Endothelial cell of umbilical vein (primary cell): ENCODE measurements around the gene ESRRA.

Source experiments
- EZH2 ChIP-seq: IDR thresholded peaks from 2 replicates; pipeline ENCODE4 v1.6.1; 2012; ENCODE audit warnings: borderline replicate concordance, low read depth, mild to moderate bottlenecking, moderate library complexity, low read length, inconsistent platforms; ENCODE audit not compliant: severe bottlenecking
- JUN ChIP-seq: IDR thresholded peaks from 2 replicates; pipeline ENCODE4 v1.6.1; 2011; ENCODE audit warnings: borderline replicate concordance, low read depth; ENCODE audit not compliant: insufficient read length, insufficient read depth
- POLR2A ChIP-seq: IDR thresholded peaks from 2 replicates; pipeline ENCODE4 v1.6.1; 2012; ENCODE audit warnings: low read depth, mild to moderate bottlenecking, control low read depth, low read length
- POLR2AphosphoS5 ChIP-seq: IDR thresholded peaks from 2 replicates; pipeline ENCODE4 v1.6.1; 2012; ENCODE audit warnings: low read depth, mild to moderate bottlenecking, control low read depth, low read length, moderate library complexity; ENCODE audit not compliant: insufficient read depth
- TF ChIP-seq, protein P1 (sequence below), 2 donors: IDR thresholded peaks; 1 replicate in 1 of 2; 2 replicates in 1 of 2; pipeline ENCODE4 v1.5.1; 2011; ENCODE audit warnings: low read length in 2 of 2, mild to moderate bottlenecking in 2 of 2, moderate library complexity in 2 of 2, control low read depth in 1 of 2, inconsistent platforms in 1 of 2, low read depth in 1 of 2; ENCODE audit not compliant: insufficient read depth in 1 of 2; ENCODE audit errors: extremely low read depth in 1 of 2
- TF ChIP-seq, protein P2 (sequence below): IDR thresholded peaks from 2 replicates; pipeline ENCODE4 v1.6.1; 2011; ENCODE audit not compliant: insufficient read depth, insufficient read length

DNA sequence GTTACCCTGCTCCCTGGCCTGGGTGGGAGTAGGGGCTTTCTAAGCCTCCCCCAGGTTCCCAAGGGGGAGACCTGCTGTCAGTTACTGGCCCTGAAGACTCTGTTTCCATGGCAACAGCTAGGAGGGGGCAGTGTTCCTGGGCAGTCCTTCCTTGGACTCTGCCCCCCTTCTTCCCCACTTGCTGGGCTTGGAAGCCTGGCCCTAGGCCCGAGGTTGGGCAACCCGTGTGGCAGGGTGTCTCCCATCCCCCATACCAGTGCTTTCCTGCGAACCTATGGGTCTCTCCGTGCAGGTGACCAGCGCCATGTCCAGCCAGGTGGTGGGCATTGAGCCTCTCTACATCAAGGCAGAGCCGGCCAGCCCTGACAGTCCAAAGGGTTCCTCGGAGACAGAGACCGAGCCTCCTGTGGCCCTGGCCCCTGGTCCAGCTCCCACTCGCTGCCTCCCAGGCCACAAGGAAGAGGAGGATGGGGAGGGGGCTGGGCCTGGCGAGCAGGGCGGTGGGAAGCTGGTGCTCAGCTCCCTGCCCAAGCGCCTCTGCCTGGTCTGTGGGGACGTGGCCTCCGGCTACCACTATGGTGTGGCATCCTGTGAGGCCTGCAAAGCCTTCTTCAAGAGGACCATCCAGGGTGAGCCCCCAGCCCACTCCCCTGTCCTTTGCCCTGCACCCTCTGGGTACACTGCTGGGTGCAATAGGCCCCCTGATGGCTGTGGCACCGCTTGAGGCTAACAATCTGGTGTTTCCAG, 1.7 kb downstream of the ESRRA start:
- TF ChIP-seq, protein P1, sequence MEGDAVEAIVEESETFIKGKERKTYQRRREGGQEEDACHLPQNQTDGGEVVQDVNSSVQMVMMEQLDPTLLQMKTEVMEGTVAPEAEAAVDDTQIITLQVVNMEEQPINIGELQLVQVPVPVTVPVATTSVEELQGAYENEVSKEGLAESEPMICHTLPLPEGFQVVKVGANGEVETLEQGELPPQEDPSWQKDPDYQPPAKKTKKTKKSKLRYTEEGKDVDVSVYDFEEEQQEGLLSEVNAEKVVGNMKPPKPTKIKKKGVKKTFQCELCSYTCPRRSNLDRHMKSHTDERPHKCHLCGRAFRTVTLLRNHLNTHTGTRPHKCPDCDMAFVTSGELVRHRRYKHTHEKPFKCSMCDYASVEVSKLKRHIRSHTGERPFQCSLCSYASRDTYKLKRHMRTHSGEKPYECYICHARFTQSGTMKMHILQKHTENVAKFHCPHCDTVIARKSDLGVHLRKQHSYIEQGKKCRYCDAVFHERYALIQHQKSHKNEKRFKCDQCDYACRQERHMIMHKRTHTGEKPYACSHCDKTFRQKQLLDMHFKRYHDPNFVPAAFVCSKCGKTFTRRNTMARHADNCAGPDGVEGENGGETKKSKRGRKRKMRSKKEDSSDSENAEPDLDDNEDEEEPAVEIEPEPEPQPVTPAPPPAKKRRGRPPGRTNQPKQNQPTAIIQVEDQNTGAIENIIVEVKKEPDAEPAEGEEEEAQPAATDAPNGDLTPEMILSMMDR (IDR thresholded peaks at IDR 0.05; ENCODE audit: extremely low read depth in 1 of 2, insufficient read depth in 1 of 2, low read depth in 1 of 2, low read length in 2 of 2) = no peak
- TF ChIP-seq, protein P2, sequence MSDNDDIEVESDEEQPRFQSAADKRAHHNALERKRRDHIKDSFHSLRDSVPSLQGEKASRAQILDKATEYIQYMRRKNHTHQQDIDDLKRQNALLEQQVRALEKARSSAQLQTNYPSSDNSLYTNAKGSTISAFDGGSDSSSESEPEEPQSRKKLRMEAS = no peak
- TF ChIP-seq EZH2 = no peak
- TF ChIP-seq JUN = no peak
- TF ChIP-seq POLR2A = no peak
- no peak for TF ChIP-seq POLR2AphosphoS5
